T-helper 2 cell treated with Interferon-gamma antibody and Interleukin-4, amounts not matched to agents 5 μg/mL and 100 μg/mL, for 36 hours (primary cell): ENCODE measurements around the gene MS4A14.
"Not testable (repeated sequence)": the region's sequence is repeated elsewhere in the genome, so short reads cannot be mapped to it uniquely, and the experiment has no call there.

Experiments used
- DNase-seq: peaks from one replicate; pipeline ENCODE4 v3.0.0; 2021; ENCODE audit warnings: low spot score
- H3K27ac Mint-ChIP-seq: one replicate; pipeline ENCODE4 v1.8.0; 2021; ENCODE audit warnings: mild to moderate bottlenecking, mixed read lengths
- H3K27me3 Mint-ChIP-seq: one replicate; pipeline ENCODE4 v1.8.0; 2021; ENCODE audit warnings: low read depth, mixed read lengths
- H3K36me3 Mint-ChIP-seq: one replicate; pipeline ENCODE4 v1.8.0; 2021; ENCODE audit warnings: low read depth, mixed read lengths
- H3K4me1 Mint-ChIP-seq: one replicate; pipeline ENCODE4 v1.8.0; 2021; ENCODE audit warnings: low read depth, mixed read lengths
- H3K4me3 Mint-ChIP-seq: one replicate; pipeline ENCODE4 v1.8.0; 2022; ENCODE audit warnings: mild to moderate bottlenecking, moderate library complexity, mixed read lengths
- H3K9me3 Mint-ChIP-seq: one replicate; pipeline ENCODE4 v1.8.0; 2021; ENCODE audit warnings: mixed read lengths

MS4A14 gene, protein sequence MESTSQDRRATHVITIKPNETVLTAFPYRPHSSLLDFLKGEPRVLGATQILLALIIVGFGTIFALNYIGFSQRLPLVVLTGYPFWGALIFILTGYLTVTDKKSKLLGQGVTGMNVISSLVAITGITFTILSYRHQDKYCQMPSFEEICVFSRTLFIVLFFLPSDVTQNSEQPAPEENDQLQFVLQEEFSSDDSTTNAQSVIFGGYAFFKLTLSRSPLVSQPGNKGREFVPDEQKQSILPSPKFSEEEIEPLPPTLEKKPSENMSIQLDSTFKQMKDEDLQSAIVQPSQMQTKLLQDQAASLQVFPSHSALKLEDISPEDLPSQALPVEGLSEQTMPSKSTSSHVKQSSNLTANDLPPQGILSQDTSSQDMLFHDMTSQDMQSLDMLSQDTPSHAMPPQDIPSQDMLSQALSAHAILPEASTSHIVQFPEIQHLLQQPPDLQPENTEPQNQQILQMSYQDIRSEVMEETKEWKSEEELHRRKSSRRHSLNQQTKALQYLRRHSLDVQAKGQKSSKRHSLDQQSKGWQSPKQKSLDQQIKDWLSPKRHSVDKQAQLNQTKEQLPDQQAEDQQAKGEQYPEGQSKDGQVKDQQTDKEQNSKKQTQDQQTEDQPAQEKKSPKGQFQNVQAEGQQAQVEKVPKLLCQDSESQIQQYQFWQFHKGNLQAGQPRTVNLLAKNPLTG

DNA sequence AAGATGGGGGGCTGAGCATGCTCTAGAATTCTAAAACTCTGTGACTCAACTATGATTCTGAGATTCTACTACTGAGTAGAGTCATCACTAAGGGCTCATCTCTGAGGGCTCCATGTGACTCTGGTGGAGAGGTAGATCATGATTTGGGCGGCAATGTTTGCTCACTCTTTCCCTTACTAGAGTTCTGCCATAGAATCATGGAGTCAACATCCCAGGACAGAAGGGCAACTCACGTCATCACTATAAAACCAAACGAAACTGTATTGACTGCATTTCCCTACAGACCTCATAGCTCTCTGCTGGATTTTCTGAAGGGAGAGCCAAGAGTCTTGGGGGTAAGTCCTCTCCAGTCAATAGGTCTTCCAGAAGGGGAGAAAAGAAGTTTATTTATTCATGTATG, at the start of gene MS4A14:
Gene MS4A14 (plus strand): TSS at position 78 of the 400 bp plus-strand sequence. CDS start 120 bp downstream, at position 198.
- Mint-ChIP-seq H3K27me3 (no peaks in the 10 kb centered on the region), H3K4me3 (no peak within 1 kb of the TSS), H3K27ac (no peak within 1 kb of the TSS), H3K36me3 (no peaks in the 10 kb centered on the region), H3K4me1 (no peaks in the 10 kb centered on the region), H3K9me3 (no peaks in the 10 kb centered on the region)
- DNase-seq: no peak

DNA sequence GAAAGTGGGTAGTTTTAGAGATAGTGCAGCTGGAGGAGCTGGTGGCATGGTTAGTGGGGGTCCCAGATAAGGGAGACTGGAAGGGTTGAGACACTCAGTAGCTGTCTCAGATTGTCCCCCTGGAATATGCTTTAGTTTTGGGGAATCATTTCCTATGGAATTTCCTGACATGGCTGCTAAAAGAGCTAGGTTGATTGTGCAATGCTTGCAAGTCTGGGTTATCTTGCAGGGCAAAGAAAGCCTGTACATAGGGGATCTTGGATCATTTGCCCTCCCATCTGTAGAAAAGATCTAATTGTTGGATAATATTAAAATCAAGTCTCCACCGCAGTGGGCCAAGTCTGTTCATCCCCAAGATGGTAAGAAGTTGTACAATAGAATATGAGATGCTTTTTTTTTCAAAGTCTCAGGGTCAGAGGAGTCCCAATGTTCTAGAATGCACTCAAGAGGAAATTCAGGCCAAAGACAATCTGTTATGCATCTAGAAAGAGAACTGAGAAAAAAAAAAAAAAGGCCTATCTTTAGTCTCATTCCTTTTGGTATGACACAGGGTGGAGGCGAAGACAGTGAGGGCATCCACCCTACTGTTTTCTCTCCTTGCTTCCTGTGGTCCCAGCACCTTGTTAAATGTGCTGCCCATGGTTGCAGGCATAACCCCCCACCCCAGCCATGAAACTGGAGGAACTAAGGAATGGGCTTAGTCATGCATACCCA, 49.0 kb upstream of the MS4A14 start:
- Mint-ChIP-seq H3K36me3 (no peaks in the 10 kb centered on the region), H3K27ac (no peak overlapping the region), H3K9me3 (no peaks in the 10 kb centered on the region), H3K4me3 (no peak overlapping the region), H3K4me1 (no peaks in the 10 kb centered on the region), H3K27me3 (no peaks in the 10 kb centered on the region)
- DNase-seq: no peak

DNA sequence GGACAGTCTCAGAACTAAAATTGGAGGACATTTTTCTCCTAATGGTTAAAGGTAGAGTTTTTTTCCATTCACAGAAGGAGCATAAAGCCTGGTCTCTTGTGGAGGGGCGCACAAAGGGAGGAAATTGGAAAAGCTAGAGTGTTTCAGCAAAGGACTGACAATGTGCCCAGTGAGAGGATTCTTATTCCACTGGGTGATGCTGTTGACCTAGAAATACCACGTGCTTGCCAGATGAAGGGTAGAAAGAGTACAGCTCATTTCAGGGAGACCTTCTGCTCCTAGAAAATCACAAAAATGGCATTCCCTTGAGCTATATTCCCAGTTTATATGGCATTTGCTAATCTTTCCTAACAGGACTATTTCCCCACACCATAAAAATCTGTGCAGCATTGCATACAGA, 48.1 kb upstream of the MS4A14 start:
- no peak overlapping the region for H3K27ac Mint-ChIP-seq
- no peaks in the 10 kb centered on the region for H3K4me1 Mint-ChIP-seq
- no peak for DNase-seq
- no peak overlapping the region for H3K4me3 Mint-ChIP-seq
- no peaks in the 10 kb centered on the region for H3K9me3 Mint-ChIP-seq
- no peaks in the 10 kb centered on the region for H3K36me3 Mint-ChIP-seq
- no peaks in the 10 kb centered on the region for H3K27me3 Mint-ChIP-seq

DNA sequence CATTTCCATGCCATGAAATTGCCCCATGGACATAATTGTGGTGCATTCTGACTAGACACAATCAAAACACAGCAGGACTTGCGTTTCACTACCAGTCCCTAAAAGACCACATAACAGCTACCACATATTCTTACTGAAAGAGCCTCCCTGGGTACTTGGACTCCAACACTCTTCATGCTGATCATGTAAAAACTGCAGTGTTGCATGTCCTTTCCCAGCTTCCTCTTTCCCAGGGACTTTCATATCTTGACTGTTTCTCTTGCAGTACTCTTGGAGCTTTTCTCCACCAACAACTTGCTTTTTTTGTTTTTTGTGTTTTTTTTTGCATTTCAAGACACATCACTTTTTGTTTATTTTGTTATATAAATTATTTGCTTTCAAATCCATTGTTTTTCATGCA, 46.3 kb upstream of the MS4A14 start:
- no peak for DNase-seq
- H3K27ac Mint-ChIP-seq: no peak overlapping the region
- H3K27me3 Mint-ChIP-seq: peaks cover 3% of the 10 kb centered on the region
- no peaks in the 10 kb centered on the region for H3K36me3 Mint-ChIP-seq
- no peaks in the 10 kb centered on the region for H3K4me1 Mint-ChIP-seq
- no peaks in the 10 kb centered on the region for H3K9me3 Mint-ChIP-seq
- no peak overlapping the region for H3K4me3 Mint-ChIP-seq

DNA sequence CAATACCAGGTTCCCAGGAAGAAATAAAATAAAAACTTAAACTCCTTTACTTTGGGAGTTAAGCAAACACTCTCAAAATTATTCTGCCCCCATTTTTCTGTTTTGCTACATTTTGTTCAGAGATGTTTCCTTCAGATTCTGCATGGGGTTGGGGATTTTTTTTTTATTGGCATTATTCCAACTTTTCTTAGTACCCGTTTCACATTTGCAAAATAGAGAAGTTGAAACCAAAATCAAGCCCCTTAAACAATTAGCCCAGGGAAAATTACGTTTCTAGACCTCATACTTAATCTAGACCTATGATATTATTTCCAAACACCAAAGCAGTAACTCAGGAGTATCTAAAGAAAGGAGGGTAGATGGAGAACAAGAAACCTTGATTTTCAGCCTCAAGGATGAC, 38.5 kb upstream of the MS4A14 start:
- H3K4me1 Mint-ChIP-seq: no peaks in the 10 kb centered on the region
- no peak overlapping the region for H3K4me3 Mint-ChIP-seq
- no peaks in the 10 kb centered on the region for H3K36me3 Mint-ChIP-seq
- peaks cover 6% of the 10 kb centered on the region for H3K27me3 Mint-ChIP-seq
- H3K9me3 Mint-ChIP-seq: no peaks in the 10 kb centered on the region
- H3K27ac Mint-ChIP-seq: no peak overlapping the region
- DNase-seq: no peak

DNA sequence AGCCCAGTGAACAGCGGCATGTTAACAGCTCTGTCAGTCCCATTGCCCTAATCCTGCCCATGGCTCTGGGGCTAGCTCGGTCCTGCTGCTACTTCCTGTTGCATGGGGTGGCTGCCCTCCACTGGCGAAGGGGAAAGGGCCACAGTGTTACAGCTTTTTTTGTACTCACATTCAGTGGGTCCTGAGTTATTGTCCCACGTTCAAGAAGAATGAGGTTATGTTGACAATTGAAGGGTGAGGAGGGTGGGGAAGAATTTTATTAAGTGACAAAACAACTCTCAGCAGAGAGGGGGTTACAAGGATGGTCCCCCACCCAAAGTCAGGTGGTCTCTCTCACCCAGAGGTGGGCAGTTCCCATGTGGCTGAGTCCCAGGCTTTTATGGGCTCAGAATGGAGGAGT, 35.6 kb upstream of the MS4A14 start:
- Mint-ChIP-seq H3K4me1 (no peaks in the 10 kb centered on the region), H3K4me3 (no peak overlapping the region), H3K27me3 (peaks cover 8% of the 10 kb centered on the region)

DNA sequence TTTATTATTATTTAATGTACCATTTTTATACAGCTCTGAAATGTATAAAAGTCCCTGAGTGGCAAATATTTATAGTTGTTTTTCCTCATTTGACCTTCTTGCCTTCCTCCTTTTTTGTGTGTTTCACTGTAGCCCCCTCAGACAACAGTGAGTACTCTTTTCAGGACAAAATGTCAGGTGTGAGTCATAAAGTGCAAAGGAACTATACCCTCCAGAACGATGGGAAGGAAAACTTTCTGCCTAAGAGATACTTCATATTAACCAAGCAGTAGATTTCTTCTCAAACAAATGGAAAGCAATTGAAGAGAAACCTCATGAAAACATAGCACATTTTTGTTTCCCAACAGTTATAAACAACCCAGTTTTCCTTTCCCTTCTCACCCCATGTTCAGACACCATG, 34.0 kb upstream of the MS4A14 start:
- no peak overlapping the region for H3K27ac Mint-ChIP-seq
- H3K9me3 Mint-ChIP-seq: no peaks in the 10 kb centered on the region
- H3K27me3 Mint-ChIP-seq: peaks cover 8% of the 10 kb centered on the region
- DNase-seq: no peak
- H3K4me1 Mint-ChIP-seq: no peaks in the 10 kb centered on the region
- no peaks in the 10 kb centered on the region for H3K36me3 Mint-ChIP-seq
- no peak overlapping the region for H3K4me3 Mint-ChIP-seq

More for the DNA sequence above, 35.6 kb upstream of the MS4A14 start:
- Mint-ChIP-seq H3K27ac (no peak overlapping the region), H3K36me3 (no peaks in the 10 kb centered on the region), H3K9me3 (no peaks in the 10 kb centered on the region)
- DNase-seq: no peak

DNA sequence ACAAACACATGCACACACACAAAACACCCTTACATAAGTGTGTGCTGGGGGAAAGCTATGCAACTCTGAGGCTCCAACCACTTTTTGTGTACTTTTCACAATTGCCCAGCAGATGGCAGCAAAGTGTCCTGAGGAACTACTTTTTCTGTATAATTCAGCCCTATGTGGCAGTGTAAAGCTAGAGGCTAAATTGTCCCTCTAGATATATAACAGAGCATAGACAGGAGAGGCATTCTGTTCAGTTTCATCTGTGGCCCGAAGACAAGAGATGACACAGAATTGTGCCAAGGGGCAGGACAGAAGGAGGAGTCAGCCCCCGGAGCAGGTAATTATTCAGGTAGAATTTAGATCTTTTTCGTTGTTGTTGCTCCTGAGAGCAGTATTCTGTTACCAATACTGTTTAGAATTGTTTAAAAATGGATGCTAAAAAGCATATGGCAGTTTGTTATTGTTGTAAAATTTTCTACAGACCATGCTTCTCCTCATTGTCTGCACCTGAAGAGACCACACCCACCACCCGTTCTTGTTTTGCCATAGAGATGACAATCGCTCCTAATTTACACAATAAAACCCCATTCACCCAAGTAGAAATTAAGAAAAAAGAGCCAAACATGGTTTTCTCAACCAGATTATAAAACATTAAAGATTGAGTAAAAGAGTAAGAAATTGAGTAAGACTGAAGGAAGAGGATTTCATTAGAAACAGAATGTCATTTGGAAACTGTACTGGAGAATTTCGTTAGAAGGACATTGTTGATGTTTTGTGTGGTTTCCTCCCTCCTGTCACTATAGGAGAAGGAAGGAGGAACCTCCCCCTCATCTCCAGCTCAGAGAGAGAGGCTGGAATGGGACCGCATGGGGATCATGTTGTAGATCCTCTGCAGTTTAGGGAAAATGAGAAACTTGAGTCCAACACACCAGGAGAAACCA, 32.5 kb upstream of the MS4A14 start:
- no peaks in the 10 kb centered on the region for H3K36me3 Mint-ChIP-seq
- no peak overlapping the region for H3K27ac Mint-ChIP-seq
- no peaks in the 10 kb centered on the region for H3K9me3 Mint-ChIP-seq
- peak; percentile 5 for DNase-seq
- no peaks in the 10 kb centered on the region for H3K4me1 Mint-ChIP-seq
- peaks cover 8% of the 10 kb centered on the region for H3K27me3 Mint-ChIP-seq
- no peak overlapping the region for H3K4me3 Mint-ChIP-seq

DNA sequence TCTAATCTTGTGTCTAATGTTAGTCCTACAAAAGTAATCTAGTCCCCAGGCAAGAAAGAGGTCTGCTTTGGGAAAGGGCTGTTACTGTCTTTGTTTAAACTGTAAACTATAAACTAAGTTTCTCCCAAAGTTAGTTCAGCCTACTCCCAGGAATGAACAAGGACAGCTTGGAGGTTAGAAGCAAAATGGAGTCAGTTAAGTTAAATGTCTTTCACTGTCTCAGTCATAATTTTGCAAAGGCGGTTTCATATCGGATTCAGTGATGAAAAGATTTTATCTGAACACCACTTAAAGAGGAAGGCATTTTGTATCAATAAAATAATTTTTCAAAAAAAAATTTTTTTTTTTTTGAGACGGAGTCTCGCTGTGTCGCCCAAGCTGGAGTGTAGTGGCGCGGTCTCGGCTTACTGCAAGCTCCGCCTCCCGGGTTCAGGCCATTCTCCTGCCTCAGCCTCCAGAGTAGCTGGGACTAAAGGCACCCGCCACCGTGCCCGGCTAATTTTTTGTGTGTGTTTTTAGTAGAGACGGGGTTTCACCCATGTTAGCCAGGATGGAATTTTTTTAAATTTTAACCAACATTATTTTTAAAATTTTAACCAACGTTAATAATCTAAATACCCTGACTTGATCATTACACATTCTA, 29.9 kb upstream of the MS4A14 start:
- not testable (repeated sequence) for H3K27ac Mint-ChIP-seq, H3K9me3 Mint-ChIP-seq, H3K4me1 Mint-ChIP-seq, H3K4me3 Mint-ChIP-seq, H3K36me3 Mint-ChIP-seq, H3K27me3 Mint-ChIP-seq, DNase-seq

DNA sequence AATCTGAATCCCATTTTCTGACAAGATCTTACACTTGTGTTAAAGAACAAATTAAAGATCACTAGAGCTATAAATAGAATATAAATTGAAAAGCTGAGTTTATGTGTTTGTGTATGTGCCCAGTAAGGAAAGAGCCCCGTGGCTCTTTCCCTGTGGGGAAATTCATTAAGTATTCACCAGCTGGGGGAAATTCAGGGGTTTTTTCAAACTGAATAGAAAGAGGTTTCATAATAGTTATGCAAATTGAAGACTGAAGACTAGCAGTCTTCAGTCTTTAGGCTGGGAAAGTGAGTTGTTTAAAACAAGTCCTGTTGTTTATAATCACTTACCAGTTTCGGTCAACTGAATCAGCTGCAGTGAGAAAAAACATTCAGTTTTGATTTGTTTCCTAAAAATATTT, 29.2 kb upstream of the MS4A14 start:
- no peak for DNase-seq
- H3K9me3 Mint-ChIP-seq: no peaks in the 10 kb centered on the region
- no peaks in the 10 kb centered on the region for H3K36me3 Mint-ChIP-seq
- H3K4me3 Mint-ChIP-seq: no peak overlapping the region
- no peaks in the 10 kb centered on the region for H3K4me1 Mint-ChIP-seq
- H3K27me3 Mint-ChIP-seq: peaks cover 5% of the 10 kb centered on the region
- no peak overlapping the region for H3K27ac Mint-ChIP-seq

DNA sequence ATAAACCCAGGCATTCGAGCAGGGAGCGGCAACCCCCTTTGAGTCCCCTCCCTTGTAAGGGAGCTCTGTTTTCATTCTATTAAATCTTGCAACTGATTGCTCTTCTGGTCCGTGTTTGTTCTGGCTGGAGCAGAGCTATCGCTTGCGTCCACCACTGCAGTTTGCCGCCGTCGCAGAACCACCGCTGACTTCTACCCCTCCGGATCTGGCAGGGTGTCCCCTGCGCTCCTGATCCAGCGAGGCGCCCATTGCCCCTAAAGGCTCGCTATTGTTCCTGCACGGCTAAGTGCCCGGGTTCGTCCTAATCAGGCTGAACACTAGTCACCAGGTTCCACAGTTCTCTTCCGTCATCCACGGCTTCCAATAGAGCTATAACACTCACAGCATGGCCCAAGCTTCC, 28.4 kb upstream of the MS4A14 start:
- no peak for DNase-seq
- no peaks in the 10 kb centered on the region for H3K36me3 Mint-ChIP-seq
- no peak overlapping the region for H3K4me3 Mint-ChIP-seq
- no peaks in the 10 kb centered on the region for H3K4me1 Mint-ChIP-seq
- no peaks in the 10 kb centered on the region for H3K9me3 Mint-ChIP-seq
- H3K27ac Mint-ChIP-seq: no peak overlapping the region
- H3K27me3 Mint-ChIP-seq: peaks cover 5% of the 10 kb centered on the region

DNA sequence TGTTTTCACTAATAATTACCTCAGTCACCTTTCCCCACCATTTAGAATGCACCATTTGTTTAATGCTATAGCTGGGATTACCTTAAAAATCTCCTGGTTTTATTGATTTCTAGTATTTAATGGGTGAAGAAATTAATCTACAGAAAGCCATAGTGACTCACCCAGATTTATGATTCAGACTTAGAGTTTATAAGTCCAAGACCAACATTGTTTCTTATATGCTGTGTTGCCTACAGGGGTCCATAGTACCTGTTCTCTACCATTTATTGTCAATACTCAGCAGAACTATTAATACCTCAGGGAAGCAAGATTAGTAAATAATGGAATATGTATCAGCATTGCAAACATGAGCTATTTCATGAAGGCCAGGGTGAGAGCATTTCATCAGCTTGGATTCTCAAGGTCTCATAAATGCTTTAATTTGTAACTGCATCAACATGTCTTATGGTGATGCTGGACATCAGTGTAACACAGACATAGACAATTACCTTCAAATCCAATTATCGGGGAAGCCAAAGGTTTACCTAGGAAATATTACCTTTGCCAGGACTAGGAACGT, 25.9 kb upstream of the MS4A14 start:
- DNase-seq: no peak
- Mint-ChIP-seq H3K36me3 (no peaks in the 10 kb centered on the region), H3K4me3 (no peak overlapping the region), H3K27ac (no peak overlapping the region), H3K27me3 (no peaks in the 10 kb centered on the region), H3K9me3 (no peaks in the 10 kb centered on the region), H3K4me1 (no peaks in the 10 kb centered on the region)

DNA sequence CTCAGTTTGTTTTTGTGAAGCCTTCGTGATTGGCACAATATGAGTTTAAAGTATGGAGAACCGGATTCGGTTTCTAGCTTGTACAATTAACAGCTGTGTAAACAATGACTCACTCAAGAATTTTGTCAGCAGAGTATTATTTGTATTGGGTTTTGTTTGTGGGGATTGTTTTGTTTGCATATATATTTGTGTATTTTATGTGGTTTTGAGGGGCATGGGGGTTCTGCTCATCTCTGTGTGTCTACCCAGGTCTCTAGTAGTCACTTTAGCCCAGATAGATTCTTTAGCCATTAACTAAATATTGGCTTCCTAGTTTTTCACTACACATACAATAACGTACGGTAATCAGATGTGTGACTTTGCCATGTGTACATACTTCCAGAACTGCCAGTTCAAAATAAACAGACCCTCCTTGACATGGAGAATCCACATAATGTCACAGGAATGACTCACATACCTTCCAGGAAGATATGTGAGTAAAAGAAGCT, 25.4 kb upstream of the MS4A14 start:
- Mint-ChIP-seq H3K27ac (no peak overlapping the region), H3K27me3 (no peaks in the 10 kb centered on the region), H3K4me1 (no peaks in the 10 kb centered on the region), H3K4me3 (no peak overlapping the region), H3K36me3 (no peaks in the 10 kb centered on the region), H3K9me3 (no peaks in the 10 kb centered on the region)
- no peak for DNase-seq
